ENCODE measurements around the gene CLEC10A.

The CLEC10A gene

DNA sequence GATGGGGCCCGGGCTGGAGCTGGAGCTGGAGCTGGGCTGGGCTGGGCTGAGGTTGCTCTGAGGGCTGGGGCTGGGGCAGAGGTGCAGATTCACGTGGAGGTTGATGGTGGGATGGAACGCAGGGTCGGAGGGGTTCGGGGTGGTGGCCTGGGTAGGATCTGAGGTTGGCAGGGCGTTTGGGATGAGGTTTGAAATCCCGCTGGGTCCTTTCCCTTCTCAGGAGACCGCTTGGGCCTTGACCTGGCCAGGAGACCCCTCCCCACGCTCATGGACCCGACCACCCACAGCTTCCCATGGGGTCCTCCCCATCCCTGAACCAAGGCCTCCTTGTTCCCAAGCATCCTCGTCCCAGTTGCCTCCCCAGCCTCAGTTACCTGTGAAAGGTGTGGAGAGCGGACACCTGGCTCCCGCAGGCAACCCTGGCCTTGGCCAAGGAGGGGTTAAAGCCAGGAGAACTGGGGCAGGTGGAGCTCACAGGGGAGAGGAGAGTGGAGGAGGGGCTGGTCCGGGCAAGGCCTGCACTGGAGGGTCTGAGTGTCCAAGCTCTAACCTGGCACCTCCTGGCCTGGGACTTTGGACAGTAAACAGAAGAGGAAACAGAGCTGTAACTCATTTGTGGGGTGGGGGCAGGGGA is 34.3 kb upstream of the CLEC10A start, which contains the start of gene ASGR2:
TSS of gene ASGR2 (minus strand) at position 582 of the 634 bp plus-strand sequence. CDS start 582 bp downstream, outside the sequence.
- H3K27ac ChIP-seq (ENCODE audit: low read length, poor library complexity, severe bottlenecking), result no peak within 1 kb of the TSS
- no peak within 1 kb of the TSS for H3K4ac ChIP-seq (ENCODE audit: low read depth in 1 of 2, low read length in 2 of 2)
- no peaks in the 10 kb centered on the region for H3K36me3 ChIP-seq (ENCODE audit: control insufficient read depth in 1 of 2, insufficient read depth in 2 of 2, low read depth in 1 of 2, low read length in 2 of 2)
- no peak within 1 kb of the TSS for H3K14ac ChIP-seq (ENCODE audit: low read length in 2 of 2)
- no peaks in the 10 kb centered on the region for H3K79me1 ChIP-seq (replicated peaks; ENCODE audit: low read length, poor library complexity, severe bottlenecking)
- H2BK120ac ChIP-seq (ENCODE audit: low read depth, low read length), result no peak within 1 kb of the TSS
- DNase-seq, result no peak
- no peak within 1 kb of the TSS for H3K18ac ChIP-seq (ENCODE audit: low read depth in 1 of 2, low read length in 2 of 2)
- H2BK5ac ChIP-seq (ENCODE audit: low read depth, low read length, poor library complexity, severe bottlenecking), result no peak within 1 kb of the TSS
- no peak within 1 kb of the TSS for H2AK5ac ChIP-seq (ENCODE audit: low read length, severe bottlenecking)
- peaks cover 3% of the 10 kb centered on the region for H3K9me3 ChIP-seq (ENCODE audit: control insufficient read depth, low read length)
- H3K4me3 ChIP-seq (ENCODE audit: insufficient read depth in 1 of 2, low read depth in 1 of 2, low read length in 2 of 2), result no peak within 1 kb of the TSS
- H2BK15ac ChIP-seq (ENCODE audit: low read depth, poor library complexity, severe bottlenecking), result no peak within 1 kb of the TSS
- no peak within 1 kb of the TSS for H4K91ac ChIP-seq (ENCODE audit: low read length)
- no peak within 1 kb of the TSS for H4K8ac ChIP-seq (ENCODE audit: low read length)
- H3K27me3 ChIP-seq (ENCODE audit: control insufficient read depth in 1 of 2, insufficient read depth in 1 of 2, low read length in 2 of 2), result peaks cover 7 to 70% of the 10 kb centered on the region in 2 experiments
- 68% methylated on average over 10 of the region's 14 CpGs for WGBS
- H3K4me2 ChIP-seq (ENCODE audit: low read length, poor library complexity, severe bottlenecking), result no peak within 1 kb of the TSS
- no peak within 1 kb of the TSS for H2AFZ ChIP-seq (ENCODE audit: low read depth, low read length)
- H3K23ac ChIP-seq (ENCODE audit: low read length in 2 of 2), result no peak within 1 kb of the TSS
- H2BK12ac ChIP-seq (ENCODE audit: low read length in 2 of 2), result no peak within 1 kb of the TSS
- H3K4me1 ChIP-seq (ENCODE audit: control insufficient read depth, insufficient read depth, low read depth, low read length), result peaks cover 3% of the 10 kb centered on the region
- no peak within 1 kb of the TSS for H3K9ac ChIP-seq (ENCODE audit: low read length)

DNA sequence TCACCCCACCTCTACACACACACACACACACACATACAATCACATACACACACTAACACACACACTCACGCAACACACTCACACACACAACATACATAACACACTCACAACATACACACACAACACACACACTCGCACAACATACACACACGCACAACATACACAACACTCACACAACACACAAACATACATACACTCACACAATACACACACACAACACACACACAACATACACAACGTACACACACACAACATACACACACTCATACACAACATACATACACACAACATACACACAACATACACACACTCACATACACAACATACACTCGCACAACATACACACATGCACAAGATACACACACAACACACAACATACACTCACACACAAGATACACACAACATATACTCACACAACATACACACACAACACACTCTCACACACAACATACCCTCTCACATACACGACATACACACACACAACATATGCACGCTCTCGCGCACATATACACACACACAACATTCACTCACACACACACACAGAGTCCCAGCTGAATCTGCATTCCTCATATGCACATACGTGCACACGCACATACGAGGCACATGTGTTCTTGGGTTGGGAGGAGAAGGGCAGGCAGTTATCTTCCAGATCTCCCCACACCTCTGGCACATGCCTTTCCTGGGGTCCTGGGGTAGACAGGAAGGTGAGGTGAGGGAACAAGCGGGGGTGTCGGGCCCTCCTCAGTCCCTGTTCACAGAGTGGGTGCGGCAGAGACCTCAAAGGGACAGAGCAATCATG is 33.4 kb upstream of the CLEC10A start:
- DNase-seq, result no peak
- Histone ChIP-seq H4K91ac (ENCODE audit: low read length) (peak overlapping the region; percentile 61), H2AFZ (ENCODE audit: low read depth, low read length) (no peak overlapping the region), H3K4me2 (ENCODE audit: low read length, poor library complexity, severe bottlenecking) (no peak overlapping the region), H3K14ac (ENCODE audit: low read length in 2 of 2) (no peak overlapping the region), H2BK120ac (ENCODE audit: low read depth, low read length) (no peak overlapping the region), H3K27ac (ENCODE audit: low read length, poor library complexity, severe bottlenecking) (no peak overlapping the region), H3K4me1 (ENCODE audit: control insufficient read depth, insufficient read depth, low read depth, low read length) (peaks cover 3% of the 10 kb centered on the region), H3K36me3 (ENCODE audit: control insufficient read depth in 1 of 2, insufficient read depth in 2 of 2, low read depth in 1 of 2, low read length in 2 of 2) (no peaks in the 10 kb centered on the region), H3K4me3 (ENCODE audit: insufficient read depth in 1 of 2, low read depth in 1 of 2, low read length in 2 of 2) (no peak overlapping the region), H2BK5ac (ENCODE audit: low read depth, low read length, poor library complexity, severe bottlenecking) (no peak overlapping the region), H3K23ac (ENCODE audit: low read length in 2 of 2) (no peak overlapping the region), H3K18ac (ENCODE audit: low read depth in 1 of 2, low read length in 2 of 2) (no peak overlapping the region), H3K79me1 (replicated peaks; ENCODE audit: low read length, poor library complexity, severe bottlenecking) (no peaks in the 10 kb centered on the region), H2BK15ac (ENCODE audit: low read depth, poor library complexity, severe bottlenecking) (no peak overlapping the region), H4K8ac (ENCODE audit: low read length) (no peak overlapping the region), H2BK12ac (ENCODE audit: low read length in 2 of 2) (no peak overlapping the region), H3K9ac (ENCODE audit: low read length) (no peak overlapping the region), H3K4ac (ENCODE audit: low read depth in 1 of 2, low read length in 2 of 2) (no peak overlapping the region), H3K9me3 (ENCODE audit: control insufficient read depth, low read length) (peaks cover 3% of the 10 kb centered on the region), H3K27me3 (ENCODE audit: control insufficient read depth in 1 of 2, insufficient read depth in 1 of 2, low read length in 2 of 2) (peaks cover 7 to 71% of the 10 kb centered on the region in 2 experiments), H2AK5ac (ENCODE audit: low read length, severe bottlenecking) (no peak overlapping the region)
- 93% methylated on average over 15 of the region's 15 CpGs for WGBS

DNA sequence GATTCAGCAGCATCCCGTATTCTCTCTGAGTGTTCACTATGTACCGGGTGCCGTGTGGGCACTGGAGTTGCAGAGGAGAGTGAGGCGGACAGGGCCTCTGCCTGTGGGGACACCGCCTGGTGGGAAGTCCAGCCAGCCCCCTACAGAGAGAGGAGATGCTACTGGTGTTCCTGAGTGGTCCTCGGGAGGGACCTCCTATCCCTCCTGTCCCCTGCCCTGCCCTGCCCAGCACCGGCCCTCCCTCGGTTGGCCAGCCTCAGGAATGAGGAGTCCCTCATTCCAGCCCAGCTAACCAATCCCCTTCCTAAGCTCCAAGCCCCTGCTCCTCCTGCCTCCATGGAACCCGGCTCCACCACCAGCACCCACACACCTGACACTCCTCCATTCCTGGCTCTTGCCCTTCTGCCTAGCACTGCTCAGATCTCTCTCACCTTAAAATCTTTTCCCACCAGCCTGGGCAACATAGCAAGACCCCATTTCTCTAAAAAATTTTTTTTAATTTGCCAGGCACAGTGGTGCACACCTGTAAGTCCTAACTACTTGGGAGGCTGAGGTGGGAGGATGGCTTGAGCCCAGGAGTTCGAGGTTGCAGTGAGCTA is 32.6 kb upstream of the CLEC10A start:
- Histone ChIP-seq H3K14ac (ENCODE audit: low read length in 2 of 2) (no peak overlapping the region), H3K4ac (ENCODE audit: low read depth in 1 of 2, low read length in 2 of 2) (no peak overlapping the region)
- 89% methylated on average over 8 of the region's 10 CpGs for WGBS

More for the DNA sequence above, 32.6 kb upstream of the CLEC10A start:
- no peak overlapping the region for H3K4me2 ChIP-seq (ENCODE audit: low read length, poor library complexity, severe bottlenecking)
- no peak overlapping the region for H3K4me3 ChIP-seq (ENCODE audit: insufficient read depth in 1 of 2, low read depth in 1 of 2, low read length in 2 of 2)
- H3K9ac ChIP-seq (ENCODE audit: low read length), result no peak overlapping the region
- no peak overlapping the region for H2AK5ac ChIP-seq (ENCODE audit: low read length, severe bottlenecking)
- no peak overlapping the region for H3K23ac ChIP-seq (ENCODE audit: low read length in 2 of 2)
- H3K27ac ChIP-seq (ENCODE audit: low read length, poor library complexity, severe bottlenecking), result no peak overlapping the region
- no peaks in the 10 kb centered on the region for H3K36me3 ChIP-seq (ENCODE audit: control insufficient read depth in 1 of 2, insufficient read depth in 2 of 2, low read depth in 1 of 2, low read length in 2 of 2)
- no peak overlapping the region for H4K91ac ChIP-seq (ENCODE audit: low read length)
- no peak overlapping the region for H2BK120ac ChIP-seq (ENCODE audit: low read depth, low read length)
- H3K9me3 ChIP-seq (ENCODE audit: control insufficient read depth, low read length), result peaks cover 3% of the 10 kb centered on the region
- no peak for DNase-seq
- no peak overlapping the region for H2BK5ac ChIP-seq (ENCODE audit: low read depth, low read length, poor library complexity, severe bottlenecking)
- no peaks in the 10 kb centered on the region for H3K79me1 ChIP-seq (replicated peaks; ENCODE audit: low read length, poor library complexity, severe bottlenecking)
- H3K4me1 ChIP-seq (ENCODE audit: control insufficient read depth, insufficient read depth, low read depth, low read length), result peaks cover 3% of the 10 kb centered on the region
- H2BK12ac ChIP-seq (ENCODE audit: low read length in 2 of 2), result no peak overlapping the region
- peaks cover 6 to 73% of the 10 kb centered on the region in 2 experiments for H3K27me3 ChIP-seq (ENCODE audit: control insufficient read depth in 1 of 2, insufficient read depth in 1 of 2, low read length in 2 of 2)
- H4K8ac ChIP-seq (ENCODE audit: low read length), result peak overlapping the region; percentile 19
- no peak overlapping the region for H2AFZ ChIP-seq (ENCODE audit: low read depth, low read length)
- no peak overlapping the region for H3K18ac ChIP-seq (ENCODE audit: low read depth in 1 of 2, low read length in 2 of 2)
- no peak overlapping the region for H2BK15ac ChIP-seq (ENCODE audit: low read depth, poor library complexity, severe bottlenecking)
